ENCODE results near the gene SRD5A1.

- TF ChIP-seq, protein P1, sequence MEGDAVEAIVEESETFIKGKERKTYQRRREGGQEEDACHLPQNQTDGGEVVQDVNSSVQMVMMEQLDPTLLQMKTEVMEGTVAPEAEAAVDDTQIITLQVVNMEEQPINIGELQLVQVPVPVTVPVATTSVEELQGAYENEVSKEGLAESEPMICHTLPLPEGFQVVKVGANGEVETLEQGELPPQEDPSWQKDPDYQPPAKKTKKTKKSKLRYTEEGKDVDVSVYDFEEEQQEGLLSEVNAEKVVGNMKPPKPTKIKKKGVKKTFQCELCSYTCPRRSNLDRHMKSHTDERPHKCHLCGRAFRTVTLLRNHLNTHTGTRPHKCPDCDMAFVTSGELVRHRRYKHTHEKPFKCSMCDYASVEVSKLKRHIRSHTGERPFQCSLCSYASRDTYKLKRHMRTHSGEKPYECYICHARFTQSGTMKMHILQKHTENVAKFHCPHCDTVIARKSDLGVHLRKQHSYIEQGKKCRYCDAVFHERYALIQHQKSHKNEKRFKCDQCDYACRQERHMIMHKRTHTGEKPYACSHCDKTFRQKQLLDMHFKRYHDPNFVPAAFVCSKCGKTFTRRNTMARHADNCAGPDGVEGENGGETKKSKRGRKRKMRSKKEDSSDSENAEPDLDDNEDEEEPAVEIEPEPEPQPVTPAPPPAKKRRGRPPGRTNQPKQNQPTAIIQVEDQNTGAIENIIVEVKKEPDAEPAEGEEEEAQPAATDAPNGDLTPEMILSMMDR (IDR thresholded peaks at IDR 0.05; ENCODE audit: insufficient read depth, low read length): no peak
- TF ChIP-seq, protein P2, sequence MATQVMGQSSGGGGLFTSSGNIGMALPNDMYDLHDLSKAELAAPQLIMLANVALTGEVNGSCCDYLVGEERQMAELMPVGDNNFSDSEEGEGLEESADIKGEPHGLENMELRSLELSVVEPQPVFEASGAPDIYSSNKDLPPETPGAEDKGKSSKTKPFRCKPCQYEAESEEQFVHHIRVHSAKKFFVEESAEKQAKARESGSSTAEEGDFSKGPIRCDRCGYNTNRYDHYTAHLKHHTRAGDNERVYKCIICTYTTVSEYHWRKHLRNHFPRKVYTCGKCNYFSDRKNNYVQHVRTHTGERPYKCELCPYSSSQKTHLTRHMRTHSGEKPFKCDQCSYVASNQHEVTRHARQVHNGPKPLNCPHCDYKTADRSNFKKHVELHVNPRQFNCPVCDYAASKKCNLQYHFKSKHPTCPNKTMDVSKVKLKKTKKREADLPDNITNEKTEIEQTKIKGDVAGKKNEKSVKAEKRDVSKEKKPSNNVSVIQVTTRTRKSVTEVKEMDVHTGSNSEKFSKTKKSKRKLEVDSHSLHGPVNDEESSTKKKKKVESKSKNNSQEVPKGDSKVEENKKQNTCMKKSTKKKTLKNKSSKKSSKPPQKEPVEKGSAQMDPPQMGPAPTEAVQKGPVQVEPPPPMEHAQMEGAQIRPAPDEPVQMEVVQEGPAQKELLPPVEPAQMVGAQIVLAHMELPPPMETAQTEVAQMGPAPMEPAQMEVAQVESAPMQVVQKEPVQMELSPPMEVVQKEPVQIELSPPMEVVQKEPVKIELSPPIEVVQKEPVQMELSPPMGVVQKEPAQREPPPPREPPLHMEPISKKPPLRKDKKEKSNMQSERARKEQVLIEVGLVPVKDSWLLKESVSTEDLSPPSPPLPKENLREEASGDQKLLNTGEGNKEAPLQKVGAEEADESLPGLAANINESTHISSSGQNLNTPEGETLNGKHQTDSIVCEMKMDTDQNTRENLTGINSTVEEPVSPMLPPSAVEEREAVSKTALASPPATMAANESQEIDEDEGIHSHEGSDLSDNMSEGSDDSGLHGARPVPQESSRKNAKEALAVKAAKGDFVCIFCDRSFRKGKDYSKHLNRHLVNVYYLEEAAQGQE (IDR thresholded peaks at IDR 0.05; ENCODE audit: insufficient replicate concordance, low read depth): no peak
Observed at GRCh38 chr5:6599739-6600138, 33.5 kb upstream of the SRD5A1 start.

Data from HL-60 (cell line).